Subcutaneous adipose tissue (tissue), 4 donors: ENCODE results near the gene PCP4. TPM values are rescaled to one million over a fixed set of nuclear protein-coding genes. Genes with fewer than 3 reads are reported as not detected.

ENCODE experiments used
- CTCF ChIP-seq: fragments of 450-650 bp; IDR thresholded peaks from one replicate; pipeline ENCODE4 v1.5.1; 2016; ENCODE audit warnings: low read depth, mild to moderate bottlenecking, control low read depth, antibody characterized with exemption, moderate library complexity
- total RNA-seq, 4 donors: library from RNA; depleted of rRNA; stranded (reverse); fragments of >200 nt; gene quantifications; one replicate each; pipeline ENCODE4 v1.1.0, GENCODE V29; 2016

Gene PCP4
- total RNA-seq, 4 donors from 2014 or later: not detected

- TF ChIP-seq CTCF: no peak
Measured at GRCh38 chr21:39851002-39851618, 16.1 kb upstream of the PCP4 start.

GRCh38 chr21:39852021-39852721 lies 15.1 kb upstream of the PCP4 start:
- no peak for TF ChIP-seq CTCF

- TF ChIP-seq CTCF: no peak
Measured at GRCh38 chr21:39852726-39853500, 14.3 kb upstream of the PCP4 start.

GRCh38 chr21:39854572-39854971 lies 12.7 kb upstream of the PCP4 start:
- no peak for TF ChIP-seq CTCF

GRCh38 chr21:39855595-39855994 lies 11.6 kb upstream of the PCP4 start:
- TF ChIP-seq CTCF: no peak

GRCh38 chr21:39860600-39860999 lies 6.6 kb upstream of the PCP4 start:
- TF ChIP-seq CTCF: no peak

- no peak for TF ChIP-seq CTCF
Measured at GRCh38 chr21:39863111-39863510, 4.1 kb upstream of the PCP4 start.
